HG02885 (cell line): ENCODE measurements around the gene RAB9B.
"Not testable (repeated sequence)": the region's sequence is repeated elsewhere in the genome, so short reads cannot be mapped to it uniquely, and the experiment has no call there.

ENCODE experiments used
- ATAC-seq: cut with Tn5 transposase; IDR thresholded peaks from one replicate; pipeline ENCODE4 v1.9.1; 2021; ENCODE audit warnings: mild to moderate bottlenecking; ENCODE audit not compliant: unreplicated experiment, poor library complexity

RAB9B gene

GRCh38 chrX:103817101-103817500 lies 15.0 kb downstream of the RAB9B start:
- ATAC-seq, result not testable (repeated sequence)

GRCh38 chrX:103811858-103812257 lies 20.2 kb downstream of the RAB9B start:
- ATAC-seq, result no peak

GRCh38 chrX:103806862-103807474 lies 25.1 kb downstream of the RAB9B start:
- ATAC-seq, result no peak

GRCh38 chrX:103805860-103806259 lies 26.2 kb downstream of the RAB9B start:
- no peak for ATAC-seq

- no peak for ATAC-seq
Measured at GRCh38 chrX:103800318-103800717, 31.7 kb downstream of the RAB9B start.

GRCh38 chrX:103797691-103798090 lies 34.4 kb downstream of the RAB9B start:
- ATAC-seq, result no peak

- no peak for ATAC-seq
Measured at GRCh38 chrX:103794119-103794518, 37.9 kb downstream of the RAB9B start.

GRCh38 chrX:103793545-103793940 lies 38.5 kb downstream of the RAB9B start:
- ATAC-seq, result no peak

GRCh38 chrX:103792916-103793544 lies 39.0 kb downstream of the RAB9B start:
- ATAC-seq, result no peak

GRCh38 chrX:103791826-103792485 lies 40.1 kb downstream of the RAB9B start:
- ATAC-seq, result no peak

- ATAC-seq, result no peak
Measured at GRCh38 chrX:103791228-103791627, 40.8 kb downstream of the RAB9B start.

GRCh38 chrX:103789004-103789403 lies 43.1 kb downstream of the RAB9B start:
- ATAC-seq, result peak; percentile 85

- ATAC-seq, result no peak
Measured at GRCh38 chrX:103783971-103784370, 48.1 kb downstream of the RAB9B start.

- ATAC-seq, result no peak
Measured at GRCh38 chrX:103783196-103783595, 48.9 kb downstream of the RAB9B start.

- ATAC-seq, result no peak
Measured at GRCh38 chrX:103782640-103783039, 49.4 kb downstream of the RAB9B start.

GRCh38 chrX:103781706-103782105 lies 50.4 kb downstream of the RAB9B start:
- ATAC-seq, result no peak

GRCh38 chrX:103781062-103781402 lies 51.0 kb downstream of the RAB9B start:
- ATAC-seq, result no peak

GRCh38 chrX:103780336-103781061 lies 51.6 kb downstream of the RAB9B start:
- no peak for ATAC-seq

GRCh38 chrX:103779141-103779789 lies 52.8 kb downstream of the RAB9B start:
- no peak for ATAC-seq

- no peak for ATAC-seq
Measured at GRCh38 chrX:103776546-103776945, 55.5 kb downstream of the RAB9B start, which contains the start of gene PLP1. Gene PLP1 (plus strand): TSS chrX:103776840. CDS start chrX:103776996, 156 bp downstream.
